IMR-90 (cell line): Measurements from ENCODE around the gene POLR2F. TPM values are rescaled to one million over a fixed set of nuclear protein-coding genes. Genes with fewer than 3 reads are reported as not detected.

ENCODE experiments used
- ATAC-seq: fragments of 200-7000 bp; cut with Tn5 transposase; 2 replicates; pipeline ENCODE4 v1.9.1; 2020; ENCODE audit warnings: low read depth, mild to moderate bottlenecking, moderate library complexity
- BruUV-seq: library from RNA; stranded (reverse); fragments of 400-500 nt; replicated peaks from 2 replicates; lab custom pipeline; 2021; lab: Mats Ljungman, UMichigan
- CTCF ChIA-PET: fragments of 300-600 bp; formaldehyde crosslinking; extraction: SDS; loops from one replicate; lab custom pipeline; 2021; ENCODE audit warnings: antibody characterized with exemption; lab: Yijun Ruan, JAX
- POLR2A ChIA-PET: fragments of 300-600 bp; sonication (Branson Sonifier 250); formaldehyde crosslinking; loops from one replicate; lab custom pipeline; 2022; ENCODE audit warnings: antibody characterized with exemption; ENCODE audit not compliant: unreplicated experiment; lab: Charles Lee
- DNase-seq: peaks from one replicate; pipeline ENCODE4 v3.0.0; 2013
- H2AFZ ChIP-seq: replicated peaks from 2 replicates; pipeline ENCODE3; 2013; ENCODE audit warnings: low read length, mild to moderate bottlenecking; ENCODE audit not compliant: poor library complexity
- H2AK5ac ChIP-seq: 2 replicates; pipeline ENCODE4 v1.6.1; 2013; ENCODE audit warnings: low read depth, low read length, inconsistent platforms
- H2AK9ac ChIP-seq: replicated peaks from 2 replicates; pipeline ENCODE3; 2013; ENCODE audit warnings: mild to moderate bottlenecking, low read depth, low read length, moderate library complexity; ENCODE audit not compliant: poor library complexity
- H2BK120ac ChIP-seq: 2 replicates; pipeline ENCODE4 v1.6.1; 2013; ENCODE audit warnings: low read depth, low read length, inconsistent platforms
- H2BK15ac ChIP-seq: 3 replicates; pipeline ENCODE4 v1.6.1; 2013; ENCODE audit warnings: low read depth, low read length, inconsistent platforms
- H2BK20ac ChIP-seq: 2 replicates; pipeline ENCODE4 v1.6.1; 2013; ENCODE audit warnings: low read depth, mild to moderate bottlenecking, inconsistent platforms, low read length, moderate library complexity
- H2BK5ac ChIP-seq: 2 replicates; pipeline ENCODE4 v1.6.1; 2013; ENCODE audit warnings: mild to moderate bottlenecking, low read depth, low read length, inconsistent platforms; ENCODE audit not compliant: poor library complexity, severe bottlenecking
- H3K14ac ChIP-seq: replicated peaks from 2 replicates; pipeline ENCODE4 v1.6.1; 2013; ENCODE audit warnings: low read depth, low read length, inconsistent platforms
- H3K18ac ChIP-seq: 2 replicates; pipeline ENCODE4 v1.6.1; 2013; ENCODE audit warnings: low read depth, low read length, control low read depth
- H3K23ac ChIP-seq: 2 replicates; pipeline ENCODE4 v1.6.1; 2013; ENCODE audit warnings: low read depth, low read length, inconsistent platforms
- H3K27ac ChIP-seq: 2 replicates; pipeline ENCODE4 v1.5.1; 2013; ENCODE audit warnings: mild to moderate bottlenecking, control low read depth, low read length; ENCODE audit not compliant: insufficient read depth
- H3K27me3 ChIP-seq: 2 replicates; pipeline ENCODE4 v1.6.1; 2013; ENCODE audit warnings: low read length; ENCODE audit not compliant: control insufficient read depth, insufficient read depth
- H3K36me3 ChIP-seq: 2 replicates; pipeline ENCODE4 v1.6.1; 2013; ENCODE audit warnings: low read length, mixed read lengths; ENCODE audit not compliant: control insufficient read depth, insufficient read depth
- H3K4ac ChIP-seq: 2 replicates; pipeline ENCODE4 v1.6.1; 2013; ENCODE audit warnings: low read depth, low read length, inconsistent platforms
- H3K4me1 ChIP-seq: 2 replicates; pipeline ENCODE4 v1.6.1; 2013; ENCODE audit warnings: low read length, mixed read lengths; ENCODE audit not compliant: control insufficient read depth, insufficient read depth
- H3K4me2 ChIP-seq: 2 replicates; pipeline ENCODE4 v1.6.1; 2013; ENCODE audit warnings: low read depth, mild to moderate bottlenecking, control low read depth, low read length, moderate library complexity
- H3K4me3 ChIP-seq: 2 replicates; pipeline ENCODE4 v1.5.1; 2013; ENCODE audit warnings: low read depth, mild to moderate bottlenecking, control low read depth, low read length, moderate library complexity; ENCODE audit not compliant: insufficient read depth
- H3K56ac ChIP-seq: 2 replicates; pipeline ENCODE4 v1.6.1; 2013; ENCODE audit warnings: low read length, inconsistent platforms; ENCODE audit not compliant: insufficient read depth; ENCODE audit errors: extremely low read depth
- H3K79me1 ChIP-seq, 2 experiments: 2 replicates each; pipeline ENCODE4 v1.6.1; 2013; ENCODE audit warnings: low read length in 2 of 2, inconsistent platforms in 1 of 2, low read depth in 1 of 2
- H3K9ac ChIP-seq: 2 replicates; pipeline ENCODE4 v1.6.1; 2013; ENCODE audit warnings: low read depth, low read length, control low read depth
- H3K9me1 ChIP-seq: 2 replicates; pipeline ENCODE4 v1.6.1; 2013; ENCODE audit warnings: low read length, inconsistent platforms; ENCODE audit not compliant: insufficient read depth
- H3K9me3 ChIP-seq: 2 replicates; pipeline ENCODE4 v1.6.1; 2013; ENCODE audit warnings: low read length; ENCODE audit not compliant: control insufficient read depth, insufficient read depth
- H4K20me1 ChIP-seq: 2 replicates; pipeline ENCODE4 v1.6.1; 2013; ENCODE audit warnings: low read length, inconsistent platforms; ENCODE audit not compliant: insufficient read depth
- H4K5ac ChIP-seq: 2 replicates; pipeline ENCODE4 v1.6.1; 2013; ENCODE audit warnings: mild to moderate bottlenecking, low read depth, low read length, control low read depth
- H4K8ac ChIP-seq, 2 experiments: 2 replicates each; pipeline ENCODE4 v1.6.1; 2013; ENCODE audit warnings: low read depth in 2 of 2, low read length in 2 of 2, control low read depth in 1 of 2, inconsistent platforms in 1 of 2
- H4K91ac ChIP-seq: 2 replicates; pipeline ENCODE4 v1.6.1; 2013; ENCODE audit warnings: low read depth, low read length, inconsistent platforms; ENCODE audit not compliant: insufficient read depth
- MAZ ChIP-seq: IDR thresholded peaks from 2 replicates; pipeline ENCODE4 v1.6.1; 2012; ENCODE audit warnings: low read depth, mild to moderate bottlenecking, low read length, improper control_type of control experiment, moderate library complexity, borderline replicate concordance
- MXI1 ChIP-seq: IDR thresholded peaks from 2 replicates; pipeline ENCODE4 v1.6.1; 2012; ENCODE audit warnings: low read depth, mild to moderate bottlenecking, low read length, moderate library complexity, borderline replicate concordance
- POLR2A ChIP-seq: IDR thresholded peaks from 2 replicates; pipeline ENCODE4 v1.6.1; 2012; ENCODE audit warnings: mild to moderate bottlenecking, low read depth, low read length
- RCOR1 ChIP-seq: IDR thresholded peaks from 2 replicates; pipeline ENCODE4 v1.6.1; 2012; ENCODE audit warnings: mild to moderate bottlenecking, low read length, improper control_type of control experiment; ENCODE audit not compliant: insufficient replicate concordance
- WGBS, 2 experiments: methylation state at CpG; one replicate each; pipeline versions ENCODE4 v1.1.5 to v1.1.7; 2013; ENCODE audit warnings: missing lambda C conversion rate in 2 of 2; ENCODE audit not compliant: insufficient read length in 1 of 2; ENCODE audit errors: extremely low coverage in 2 of 2; 5-methylcytosine and 5-hydroxymethylcytosine counted together
- dilution Hi-C: fragments of 300-500 bp; cut with HindIII; formaldehyde crosslinking; loops from one replicate; pipeline ENCODE4 v1.14.3; 2018; ENCODE audit warnings: low sequenced_read_pairs; ENCODE audit not compliant: unreplicated experiment
- in situ Hi-C: fragments of 300-500 bp; cut with MboI; formaldehyde crosslinking; loops from 3 replicates; pipeline ENCODE4 v1.14.3; 2019; ENCODE audit warnings: low sequenced_read_pairs, inconsistent platforms, mixed read lengths
- intact Hi-C: fragments of 100-400 bp; cut with micrococcal nuclease; formaldehyde crosslinking; loops from 2 replicates; pipeline ENCODE4 v1.10.0; 2022
- polyA plus RNA-seq, 3 experiments: library from polyadenylated mRNA; depleted of rRNA; stranded (reverse); fragments of >200 nt; gene quantifications; 2 replicates each; pipeline ENCODE4 v1.2.3, GENCODE V29; 2012; ENCODE audit warnings: low replicate concordance in 1 of 3
- total RNA-seq: library from RNA; depleted of rRNA; stranded (reverse); fragments of >200 nt; gene quantifications from 2 replicates; pipeline ENCODE4 v1.2.3, GENCODE V29; 2012
- TF ChIP-seq, protein P1 (sequence below): conservative IDR thresholded peaks from 2 replicates; pipeline ENCODE4 v1.5.1; 2012; ENCODE audit warnings: mild to moderate bottlenecking, low read depth, low read length, improper control_type of control experiment
- TF ChIP-seq, protein P2 (sequence below): fragments of 150-350 bp; IDR thresholded peaks from 2 replicates; pipeline ENCODE4 v1.6.1; 2016; ENCODE audit warnings: low read depth, mild to moderate bottlenecking, low read length, moderate library complexity, borderline replicate concordance

The POLR2F gene
- total and polyA plus RNA-seq, 2 of the 4 experiments (the other 2 are of a cell fraction): 26.0 to 147 TPM

DNA sequence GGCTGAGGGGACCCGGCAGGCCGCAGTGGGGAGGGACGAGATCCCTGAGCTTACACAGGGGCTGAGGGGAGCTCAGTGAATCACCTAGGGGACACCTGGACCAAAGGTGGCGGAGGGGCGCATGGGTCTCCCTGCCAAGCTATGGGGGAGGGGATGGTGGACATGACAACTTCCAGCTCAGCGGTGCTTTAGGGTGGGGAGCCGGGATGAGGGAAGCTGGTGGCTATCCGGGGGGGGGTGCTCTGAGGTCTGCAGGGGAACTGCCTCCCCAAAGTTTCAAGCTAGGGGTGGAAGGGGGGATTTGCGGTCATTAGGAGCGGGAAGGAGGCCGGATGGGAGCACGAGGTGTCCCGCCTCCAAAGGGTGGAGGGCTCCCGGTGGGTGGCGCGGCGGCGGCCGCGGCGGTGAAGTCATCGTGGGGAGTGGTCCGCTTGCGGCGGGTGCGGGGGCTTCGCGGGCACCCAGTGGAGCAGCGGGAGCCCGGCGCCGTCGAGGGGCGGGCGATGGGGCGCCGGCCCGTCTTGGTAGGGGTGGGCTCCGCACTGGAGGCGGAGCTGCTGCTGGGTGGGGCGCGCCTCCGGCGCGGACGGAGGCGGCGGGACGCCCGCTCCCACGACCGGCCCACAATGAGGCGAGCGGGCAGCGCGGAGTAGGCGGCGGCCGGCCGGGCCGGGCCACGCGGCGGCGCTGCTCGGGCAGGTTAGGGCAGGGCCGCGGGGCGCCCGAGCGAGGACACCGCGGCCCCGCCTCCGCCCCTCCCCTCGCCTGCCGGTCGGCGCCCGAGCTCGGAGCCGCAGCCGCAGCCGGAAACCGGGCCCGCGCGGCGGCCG is 47.8 kb upstream of the POLR2F start, which contains the start of gene MICALL1:
MICALL1 (plus strand) TSS at position 764 of the 830 bp plus-strand sequence. CDS start 126 bp downstream, outside the sequence.
- Histone ChIP-seq H3K4me3 (peak within 1 kb of the TSS; percentile 97), H3K4ac (peak within 1 kb of the TSS; percentile 96), H3K18ac (peak within 1 kb of the TSS; percentile 40), H3K56ac (peak within 1 kb of the TSS; percentile 41), H3K27ac (peak within 1 kb of the TSS; percentile 87), H2BK5ac (peak within 1 kb of the TSS; percentile 94), H3K9ac (peak within 1 kb of the TSS; percentile 75), H2AK9ac (peak within 1 kb of the TSS; percentile 97), H2BK20ac (peak within 1 kb of the TSS; percentile 89), H2BK120ac (peak within 1 kb of the TSS; percentile 90), H3K9me1 (peaks cover 30% of the 10 kb centered on the region), H4K8ac (peak within 1 kb of the TSS; percentile 80 to 93), H3K9me3 (no peaks in the 10 kb centered on the region), H3K79me1 (peaks cover 14 to 38% of the 10 kb centered on the region in 2 experiments), H4K91ac (peak within 1 kb of the TSS; percentile 93), H3K4me2 (peak within 1 kb of the TSS; percentile 85), H3K27me3 (no peaks in the 10 kb centered on the region), H4K20me1 (peaks cover 29% of the 10 kb centered on the region), H2AFZ (peak within 1 kb of the TSS; percentile 95), H3K23ac (peak within 1 kb of the TSS; percentile 75), H3K4me1 (peaks cover 24% of the 10 kb centered on the region), H2AK5ac (peak within 1 kb of the TSS; percentile 96), H2BK15ac (peak within 1 kb of the TSS; percentile 88; the same call in 1 of the 3 replicates), H3K14ac (peak within 1 kb of the TSS; percentile 86), H4K5ac (peak within 1 kb of the TSS; percentile 52), H3K36me3 (no peaks in the 10 kb centered on the region)
- CTCF ChIA-PET: interaction anchor here (1.1 to 1.3 kb wide), 3 partner anchors 26 to 87 kb away, joined by 3 to 6 read pairs (median 4); no protein-coding TSS in a partner anchor
- no TSS peak for BruUV-seq
- dilution Hi-C loops: no loop called here
- peak; percentile 67 for DNase-seq
- 1% methylated on average over 37 of the region's 90 CpGs; no CpG with 5 or more reads in 1 of the 2 experiments for WGBS, 2 experiments
- TF ChIP-seq, protein P1, sequence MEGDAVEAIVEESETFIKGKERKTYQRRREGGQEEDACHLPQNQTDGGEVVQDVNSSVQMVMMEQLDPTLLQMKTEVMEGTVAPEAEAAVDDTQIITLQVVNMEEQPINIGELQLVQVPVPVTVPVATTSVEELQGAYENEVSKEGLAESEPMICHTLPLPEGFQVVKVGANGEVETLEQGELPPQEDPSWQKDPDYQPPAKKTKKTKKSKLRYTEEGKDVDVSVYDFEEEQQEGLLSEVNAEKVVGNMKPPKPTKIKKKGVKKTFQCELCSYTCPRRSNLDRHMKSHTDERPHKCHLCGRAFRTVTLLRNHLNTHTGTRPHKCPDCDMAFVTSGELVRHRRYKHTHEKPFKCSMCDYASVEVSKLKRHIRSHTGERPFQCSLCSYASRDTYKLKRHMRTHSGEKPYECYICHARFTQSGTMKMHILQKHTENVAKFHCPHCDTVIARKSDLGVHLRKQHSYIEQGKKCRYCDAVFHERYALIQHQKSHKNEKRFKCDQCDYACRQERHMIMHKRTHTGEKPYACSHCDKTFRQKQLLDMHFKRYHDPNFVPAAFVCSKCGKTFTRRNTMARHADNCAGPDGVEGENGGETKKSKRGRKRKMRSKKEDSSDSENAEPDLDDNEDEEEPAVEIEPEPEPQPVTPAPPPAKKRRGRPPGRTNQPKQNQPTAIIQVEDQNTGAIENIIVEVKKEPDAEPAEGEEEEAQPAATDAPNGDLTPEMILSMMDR: peak; percentile 46
- TF ChIP-seq MAZ (peak; percentile 68; the same call in 1 of the 2 replicates), RCOR1 (no peak), MXI1 (peak; percentile 82), POLR2A (peak; percentile 73; the same call in 1 of the 2 replicates)
- TF ChIP-seq, protein P2, sequence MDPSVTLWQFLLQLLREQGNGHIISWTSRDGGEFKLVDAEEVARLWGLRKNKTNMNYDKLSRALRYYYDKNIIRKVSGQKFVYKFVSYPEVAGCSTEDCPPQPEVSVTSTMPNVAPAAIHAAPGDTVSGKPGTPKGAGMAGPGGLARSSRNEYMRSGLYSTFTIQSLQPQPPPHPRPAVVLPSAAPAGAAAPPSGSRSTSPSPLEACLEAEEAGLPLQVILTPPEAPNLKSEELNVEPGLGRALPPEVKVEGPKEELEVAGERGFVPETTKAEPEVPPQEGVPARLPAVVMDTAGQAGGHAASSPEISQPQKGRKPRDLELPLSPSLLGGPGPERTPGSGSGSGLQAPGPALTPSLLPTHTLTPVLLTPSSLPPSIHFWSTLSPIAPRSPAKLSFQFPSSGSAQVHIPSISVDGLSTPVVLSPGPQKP: no peak
- intact Hi-C loops: loop anchor here (1.0 kb wide), 1 partner anchor 29 kb away; no protein-coding TSS in a partner anchor
- peak; percentile 84 for ATAC-seq
- POLR2A ChIA-PET: interaction anchor here (0.6 to 0.7 kb wide), 2 partner anchors 22 to 85 kb away, joined by 3 to 8 read pairs; no protein-coding TSS in a partner anchor
- in situ Hi-C loops: no loop called here
